Dermis lymphatic vessel endothelial cell (primary cell): Measurements from ENCODE around the gene HTR3E. TPM values are rescaled to one million over a fixed set of nuclear protein-coding genes. Genes with fewer than 3 reads are reported as not detected.

Source experiments
- total RNA-seq: library from RNA; depleted of rRNA; stranded (reverse); fragments of >200 nt; gene quantifications from 2 replicates; pipeline ENCODE4 v1.2.1, GENCODE V29; 2014

HTR3E gene
- not detected in 2 replicates for total RNA-seq

GRCh38 chr3:184096811-184097383 is at the start of gene HTR3E:
Gene HTR3E (plus strand): TSS chr3:184097064. CDS start chr3:184097530, 466 bp downstream.

GRCh38 chr3:184052767-184053166 is 44.1 kb upstream of the HTR3E start, which contains the start of gene HTR3C:
Gene HTR3C (plus strand): TSS chr3:184053047. CDS start chr3:184053081, 34 bp downstream.

GRCh38 chr3:184135149-184135910 is 38.5 kb downstream of the HTR3E start, which contains the start of gene EIF2B5:
Gene EIF2B5 (plus strand): TSS chr3:184135358. CDS start chr3:184135386, 28 bp downstream.

GRCh38 chr3:184154885-184155643 is 58.2 kb downstream of the HTR3E start, which contains the start of gene DVL3:
Gene DVL3 (plus strand): TSS chr3:184155377. CDS start chr3:184155636, 259 bp downstream.

Other genes starting within 250 kb of the HTR3E start
- 29.9 and 32.0 TPM in 2 replicates for gene PARL, start 212.2 kb upstream of the HTR3E start, total RNA-seq
- gene ABCC5, start 79.2 kb upstream of the HTR3E start, total RNA-seq = 10.6 and 19.1 TPM in 2 replicates
- not detected in 2 replicates for gene HTR3D, start 65.3 kb upstream of the HTR3E start, total RNA-seq
- under 0.01 and 0.09 TPM in 2 replicates for gene HTR3C, start 44.0 kb upstream of the HTR3E start, total RNA-seq
- gene EIF2B5, start 38.3 kb downstream of the HTR3E start, total RNA-seq = 34.0 and 43.5 TPM in 2 replicates
- gene DVL3, start 58.3 kb downstream of the HTR3E start, total RNA-seq = 17.8 and 21.4 TPM in 2 replicates
- gene AP2M1, start 77.8 kb downstream of the HTR3E start, total RNA-seq = 468 and 497 TPM in 2 replicates
- gene ABCF3, start 89.1 kb downstream of the HTR3E start, total RNA-seq = 49.1 and 53.1 TPM in 2 replicates
- not detected in 2 replicates for gene VWA5B2, start 132.5 kb downstream of the HTR3E start, total RNA-seq
- gene ALG3, start 151.9 kb downstream of the HTR3E start, total RNA-seq = 17.8 and 21.1 TPM in 2 replicates
- 2.6 and 4.0 TPM in 2 replicates for gene EEF1AKMT4, start 152.6 kb downstream of the HTR3E start, total RNA-seq
- not detected in 2 replicates for gene CAMK2N2, start 164.5 kb downstream of the HTR3E start, total RNA-seq
- gene ECE2, start 179.0 kb downstream of the HTR3E start, total RNA-seq = not detected in 2 replicates
- 331 and 355 TPM in 2 replicates for gene PSMD2, start 202.2 kb downstream of the HTR3E start, total RNA-seq
- 207 TPM in 2 replicates for gene EIF4G1, start 217.5 kb downstream of the HTR3E start, total RNA-seq
- 27.2 and 28.5 TPM in 2 replicates for gene FAM131A, start 240.5 kb downstream of the HTR3E start, total RNA-seq